Measurements from ENCODE around the gene EARS2.

Gene EARS2

DNA sequence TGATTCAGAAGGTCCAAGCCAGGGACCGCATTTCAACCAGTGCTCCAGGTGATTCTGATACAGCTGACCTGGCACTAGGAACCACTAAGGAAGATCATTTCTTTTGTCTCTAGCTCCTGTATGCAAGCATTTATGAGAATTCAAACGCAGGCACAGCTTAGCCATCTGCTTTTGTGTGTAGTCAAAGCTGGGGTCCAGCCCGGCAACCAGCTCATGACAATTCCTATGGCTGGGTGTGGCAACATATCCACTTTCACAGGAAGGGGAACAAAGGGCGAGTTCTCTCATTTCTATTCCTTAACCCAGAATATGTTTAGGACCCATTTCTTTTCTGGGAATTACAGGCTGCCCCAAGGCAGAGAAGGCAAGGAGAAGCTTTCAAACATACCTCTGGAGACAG, 76.9 kb downstream of the EARS2 start:
- no peak for DNase-seq

DNA sequence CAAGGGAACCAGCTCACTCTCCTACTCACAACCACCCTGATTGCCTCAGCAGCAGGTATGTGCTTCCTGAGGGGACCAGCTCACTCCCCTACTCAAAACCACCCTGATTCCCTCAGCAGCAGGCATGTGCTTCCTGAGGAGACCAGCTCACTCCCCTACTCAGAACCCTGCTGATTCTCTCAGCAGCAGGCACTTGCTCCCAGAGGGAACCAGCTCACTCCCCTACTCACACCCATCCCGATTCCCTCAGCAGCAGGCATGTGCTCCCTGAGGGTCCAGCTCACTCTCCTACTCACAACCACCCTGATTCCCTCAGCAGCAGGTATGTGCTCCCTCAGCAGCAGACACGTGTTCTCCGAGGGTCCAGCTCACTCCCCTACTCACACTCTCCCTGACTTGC, 78.0 kb downstream of the EARS2 start:
- no peak for DNase-seq

DNA sequence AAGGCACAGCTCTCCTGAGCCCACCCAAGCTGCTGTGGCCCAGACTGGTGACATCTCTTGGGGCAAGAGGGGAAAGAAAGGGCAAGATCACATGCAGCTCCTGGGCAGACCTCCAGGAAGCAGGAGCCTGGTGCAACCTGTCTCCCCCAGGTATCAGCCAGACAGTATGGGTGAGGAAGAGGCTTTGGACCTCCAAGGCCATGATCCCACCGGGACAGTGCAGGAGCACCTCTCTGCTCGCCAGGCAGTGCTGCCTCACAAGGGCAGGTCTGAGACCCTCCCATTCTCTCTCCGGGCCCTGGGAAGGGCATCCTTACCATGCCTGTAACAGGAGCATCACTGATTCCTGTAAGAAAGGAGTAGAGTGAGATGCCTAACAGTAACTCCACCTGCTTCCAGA, 78.6 kb downstream of the EARS2 start:
- DNase-seq = no peak

DNA sequence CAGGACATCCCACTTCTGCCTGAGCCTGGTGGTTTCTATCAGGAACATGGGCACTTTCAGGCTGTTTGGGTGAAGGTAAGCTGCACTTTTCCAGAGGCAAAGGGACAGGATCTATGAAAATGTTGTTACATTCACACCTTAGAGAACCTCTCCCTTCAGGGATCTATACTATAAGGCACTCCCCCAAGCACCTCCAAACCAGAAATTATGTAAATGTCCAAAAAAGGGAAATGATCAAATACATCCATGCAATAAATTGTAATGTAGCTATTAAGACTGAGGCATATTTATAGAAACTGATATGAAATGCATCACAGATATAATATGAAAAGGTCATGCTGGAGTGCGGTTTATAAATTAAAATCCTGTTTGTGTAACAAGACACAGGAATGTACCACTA, 80.9 kb downstream of the EARS2 start:
- DNase-seq = no peak
